Measurements from ENCODE around the gene PSEN1. TPM values are rescaled to one million over a fixed set of nuclear protein-coding genes. Genes with fewer than 3 reads are reported as not detected.

The PSEN1 gene
- total RNA-seq, 2 donors from 2014 or later, result 100 to 132 TPM

DNA sequence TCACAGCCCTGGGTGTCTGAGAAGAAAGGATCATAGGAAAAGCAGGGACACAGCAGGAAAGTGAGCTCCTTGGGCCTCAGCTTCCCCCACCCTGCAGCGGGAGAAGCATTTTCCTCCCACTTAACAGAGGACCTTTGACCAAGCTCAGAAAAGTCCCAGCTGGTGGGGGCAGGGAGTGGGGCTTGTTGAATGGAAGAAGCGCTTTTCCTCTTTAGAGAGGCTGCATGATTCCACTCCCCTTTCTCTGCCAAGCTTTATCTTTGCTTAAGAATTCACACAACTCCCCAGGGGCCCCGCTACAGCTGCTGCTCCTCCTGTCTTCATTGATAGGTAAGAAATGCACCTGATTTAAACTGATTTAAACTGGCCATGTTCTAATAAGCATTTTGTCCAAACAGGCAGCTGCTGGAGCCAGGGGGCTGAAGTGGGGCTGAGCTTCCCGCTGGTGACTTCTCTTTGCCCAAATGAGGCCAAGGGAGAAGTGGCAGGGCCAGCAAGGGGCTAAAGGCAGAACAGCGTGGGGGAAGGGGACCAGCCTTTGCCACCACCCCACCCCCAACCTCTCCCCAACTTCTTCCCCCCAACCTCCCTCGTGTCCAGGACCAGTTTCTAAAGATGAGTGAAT, 99.3 kb downstream of the PSEN1 start:
- DNase-seq (peak in 1 of 2 donors; percentile 45), ATAC-seq (peak; percentile 33)
- intact Hi-C loops (cut with DNase I, micrococcal nuclease), result no loop called here

DNA sequence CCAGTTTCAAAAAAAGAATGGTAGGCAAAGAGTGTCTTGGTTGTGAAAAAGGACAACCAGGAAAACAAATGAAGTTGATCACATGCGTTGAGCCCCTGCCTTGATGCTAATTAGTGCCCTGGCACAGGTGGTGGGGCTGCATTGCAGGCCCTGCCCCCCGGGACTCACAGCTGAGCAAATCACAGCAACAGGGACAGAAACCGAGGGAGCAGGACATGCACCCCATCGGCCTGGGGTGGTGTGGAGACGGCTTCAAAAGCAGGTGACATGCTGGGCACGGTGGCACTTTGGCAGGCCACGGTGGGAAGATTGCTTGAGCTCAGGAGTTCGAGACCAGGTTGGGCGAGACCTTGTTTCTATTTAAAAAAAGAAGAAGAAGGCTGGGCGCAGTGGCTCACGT, 99.8 kb downstream of the PSEN1 start:
- no peak for ATAC-seq
- intact Hi-C loops (cut with DNase I, micrococcal nuclease), result no loop called here
- DNase-seq, result no peak

DNA sequence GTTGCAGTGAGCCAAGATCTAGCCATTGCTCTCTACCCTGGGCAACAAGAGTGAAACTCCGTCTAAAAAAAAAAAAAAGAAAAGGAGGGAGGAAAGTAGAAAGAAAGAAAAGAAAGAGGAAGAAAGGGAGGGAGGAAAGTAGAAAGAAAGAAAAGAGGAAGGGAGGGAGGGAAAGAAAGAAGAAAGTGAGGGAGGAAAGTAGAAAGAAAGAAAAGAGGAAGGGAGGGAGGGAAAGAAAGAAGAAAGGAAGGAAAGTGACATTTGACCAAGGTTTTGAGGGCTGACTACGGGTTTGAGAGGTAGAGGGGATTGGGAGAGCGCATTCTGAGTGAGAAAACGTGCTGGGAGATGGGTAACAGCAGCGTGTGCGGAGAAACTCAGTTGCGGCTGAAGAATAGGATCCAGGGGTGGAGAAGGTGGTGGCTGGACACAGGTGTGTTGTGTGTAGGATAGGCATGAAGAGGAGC, 100.5 kb downstream of the PSEN1 start:
- no peak for DNase-seq
- intact Hi-C loops (cut with DNase I, micrococcal nuclease), result no loop called here
- ATAC-seq, result no peak

DNA sequence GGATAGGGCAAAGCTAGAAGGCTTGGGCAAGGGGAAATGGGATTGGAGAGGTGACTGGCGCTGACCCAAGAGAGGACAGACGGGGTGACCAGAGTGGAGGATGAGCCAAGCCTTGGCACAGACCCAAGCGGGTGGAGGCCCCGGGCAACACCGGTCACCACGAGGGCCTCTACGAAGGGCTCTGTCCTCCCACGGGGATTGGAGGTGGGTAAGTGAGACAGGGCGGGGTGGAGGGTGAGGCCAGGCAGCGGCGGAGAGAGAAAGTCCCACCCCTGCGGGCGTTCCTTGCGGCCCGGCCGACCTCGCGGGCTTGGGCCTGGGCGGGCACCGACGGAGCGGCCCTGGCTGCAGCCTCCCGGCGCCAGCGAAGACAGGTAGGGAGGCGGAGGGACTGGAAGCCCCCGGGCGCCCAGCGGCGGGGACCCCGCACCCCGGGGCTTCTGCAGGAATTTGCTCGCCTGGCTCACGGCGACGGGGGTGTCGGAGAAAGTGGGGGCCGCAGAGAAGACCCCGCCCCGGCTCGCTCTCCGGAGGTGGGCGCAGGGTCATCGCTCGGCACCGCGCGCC, 101.0 kb downstream of the PSEN1 start, which contains the start of gene PAPLN:
Gene PAPLN (plus strand): TSS at position 288 of the 567 bp plus-strand sequence. CDS start 2,273 bp downstream, outside the sequence.
- ATAC-seq (peak; percentile 83), DNase-seq (peak; percentile 56 to 67)
- intact Hi-C loops (cut with DNase I, micrococcal nuclease), result no loop called here

DNA sequence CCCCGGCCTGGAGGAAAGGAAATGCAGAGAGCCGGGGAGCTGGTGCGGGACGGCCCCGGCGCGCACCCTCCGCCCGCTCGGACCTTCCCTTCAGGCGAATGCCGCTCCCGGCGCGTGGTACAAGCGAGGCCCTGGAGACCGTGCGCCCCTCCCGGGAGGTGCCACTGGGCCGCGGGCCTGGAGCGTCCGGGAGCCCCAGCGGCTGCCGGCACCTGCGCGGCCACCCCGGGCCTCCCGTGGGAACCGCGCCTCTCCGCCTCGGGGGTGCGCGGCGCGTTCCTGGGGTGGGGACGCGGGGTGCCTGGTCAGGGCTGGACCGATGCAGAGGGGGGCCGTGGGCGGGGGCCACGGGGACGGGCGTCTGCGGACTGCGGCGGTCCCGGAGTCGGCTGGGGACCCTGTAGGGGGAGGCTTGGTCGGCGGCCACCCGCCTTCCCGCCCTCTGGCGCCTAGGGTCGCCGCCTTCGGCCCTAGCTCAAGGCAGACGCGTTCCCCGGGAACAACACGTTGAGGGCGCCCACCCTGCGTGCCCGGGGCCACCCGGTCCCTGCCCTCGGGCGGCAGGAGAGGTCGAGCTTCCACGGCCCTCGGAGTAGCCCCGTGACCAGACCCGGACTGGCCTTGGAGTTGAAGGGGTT, 101.6 kb downstream of the PSEN1 start:
- ATAC-seq (peak; percentile 46), DNase-seq (no peak)
- intact Hi-C loops (cut with DNase I, micrococcal nuclease), result no loop called here

DNA sequence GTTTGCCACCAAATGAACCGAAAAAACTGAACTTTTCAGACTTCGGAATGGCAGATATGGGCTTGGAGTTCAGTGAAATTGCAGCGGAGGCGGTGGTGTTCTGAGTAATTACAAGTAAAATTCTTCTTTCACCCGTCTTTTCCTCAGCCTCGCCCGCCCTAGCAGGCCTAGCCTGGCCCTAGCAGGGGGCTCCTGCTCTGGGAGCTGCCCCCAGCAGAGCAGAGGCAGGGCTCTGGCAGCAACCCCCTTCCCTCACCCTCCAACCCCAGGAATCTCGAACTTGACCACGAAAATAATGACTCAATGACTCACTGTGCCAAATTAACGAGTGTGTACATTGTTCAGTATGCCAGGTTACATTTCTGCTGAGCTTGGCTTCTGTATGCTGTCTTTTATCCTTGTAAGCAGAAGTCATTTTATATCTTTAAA, 102.1 kb downstream of the PSEN1 start:
- no peak for DNase-seq
- no peak for ATAC-seq

DNA sequence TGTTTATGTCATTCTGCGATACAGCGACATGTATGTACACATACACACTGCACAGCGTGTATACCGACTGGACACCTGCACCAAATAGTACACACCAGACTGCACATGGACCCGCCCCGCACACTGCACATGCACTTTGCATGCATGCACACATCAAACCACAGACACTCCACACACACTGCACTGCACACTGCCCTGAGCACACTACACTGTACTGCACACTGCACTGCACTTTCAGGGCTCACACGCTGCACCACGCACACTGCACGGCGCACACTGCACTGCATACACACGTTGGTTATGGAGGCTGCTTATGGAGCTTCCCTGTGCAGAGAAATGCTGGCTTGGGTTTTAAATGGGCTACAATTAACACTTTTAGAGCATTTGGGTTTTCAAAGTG, 102.6 kb downstream of the PSEN1 start:
- no peak for ATAC-seq
- DNase-seq, result no peak

More for the DNA sequence above, 102.1 kb downstream of the PSEN1 start:
- intact Hi-C loops (cut with DNase I, micrococcal nuclease), result no loop called here

DNA sequence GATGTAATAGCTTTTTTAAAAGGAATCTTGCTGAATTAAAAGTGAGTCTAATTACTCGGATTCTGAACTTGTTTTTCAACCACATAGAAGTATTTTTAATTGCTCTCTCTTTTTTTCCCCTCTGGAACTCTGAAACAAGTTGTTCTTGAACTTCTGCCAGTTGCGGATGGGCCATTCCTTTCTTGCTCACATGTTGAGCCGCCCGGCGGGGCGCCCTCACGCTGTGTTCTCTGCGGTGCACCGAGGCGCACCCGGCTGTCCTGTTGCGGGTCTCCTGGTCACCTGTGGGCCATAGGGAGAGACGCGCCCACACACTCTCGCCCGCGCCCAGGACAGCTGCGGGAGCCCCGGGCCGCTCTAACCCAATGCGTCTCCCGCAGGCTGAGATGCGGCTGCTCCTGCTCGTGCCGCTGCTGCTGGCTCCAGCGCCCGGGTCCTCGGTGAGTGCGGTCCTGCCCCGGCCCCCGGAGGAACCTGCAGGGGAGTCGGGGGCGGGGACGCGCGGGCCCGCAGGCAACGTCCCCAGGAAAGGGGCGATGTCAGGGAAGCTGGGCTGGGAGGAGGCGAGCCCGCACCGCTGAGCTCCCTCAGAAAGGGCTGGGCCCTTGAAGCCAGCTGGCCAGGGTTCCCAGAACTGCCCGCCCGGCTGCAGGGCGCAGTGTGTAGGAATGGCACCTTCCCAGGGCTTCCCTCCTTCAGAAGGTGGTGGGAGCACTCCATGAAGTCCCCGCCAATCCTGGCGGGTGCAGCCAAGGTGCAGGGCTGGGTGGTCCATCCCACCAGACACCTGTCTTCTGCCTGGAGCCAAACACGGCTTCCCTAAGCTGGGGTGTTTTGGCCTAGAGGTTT, 103.3 kb downstream of the PSEN1 start:
- intact Hi-C loops (cut with DNase I, micrococcal nuclease), result no loop called here
- ATAC-seq (no peak), DNase-seq (no peak)

More for the DNA sequence above, 102.6 kb downstream of the PSEN1 start:
- intact Hi-C loops (cut with DNase I, micrococcal nuclease), result no loop called here

DNA sequence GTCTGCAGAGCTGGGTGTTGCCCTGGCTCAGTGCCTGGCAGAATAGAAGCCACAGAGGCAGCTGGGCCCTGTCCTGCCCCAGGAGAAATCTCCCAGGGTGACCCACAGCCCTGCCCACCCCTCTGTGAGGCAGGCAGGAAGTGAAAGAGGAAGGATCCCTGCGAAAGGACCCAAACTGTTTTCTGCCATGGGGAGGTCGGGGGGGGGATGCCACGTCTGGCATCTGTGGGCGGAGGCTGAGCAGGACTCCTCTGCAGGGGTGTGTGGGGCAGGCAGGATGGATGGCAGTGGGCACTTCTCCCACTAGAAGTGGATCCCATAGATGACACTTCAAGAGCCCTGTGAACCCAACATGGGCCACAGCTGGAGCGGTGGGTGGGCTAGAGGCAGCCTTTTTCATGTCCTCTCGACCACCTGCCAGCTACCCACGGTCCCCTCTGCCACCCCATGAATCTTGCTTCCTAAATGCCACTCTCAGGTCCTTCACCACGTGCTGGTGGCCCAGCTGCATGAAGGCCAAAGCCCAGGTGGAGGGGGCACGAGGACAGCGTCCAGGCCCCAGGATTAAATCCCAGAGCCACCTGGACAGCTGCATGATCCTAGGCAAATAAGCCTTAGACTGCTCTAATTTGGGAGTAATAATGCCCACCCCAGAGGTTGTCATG, 104.6 kb downstream of the PSEN1 start:
- intact Hi-C loops (cut with DNase I, micrococcal nuclease), result no loop called here
- ATAC-seq (no peak), DNase-seq (no peak)

DNA sequence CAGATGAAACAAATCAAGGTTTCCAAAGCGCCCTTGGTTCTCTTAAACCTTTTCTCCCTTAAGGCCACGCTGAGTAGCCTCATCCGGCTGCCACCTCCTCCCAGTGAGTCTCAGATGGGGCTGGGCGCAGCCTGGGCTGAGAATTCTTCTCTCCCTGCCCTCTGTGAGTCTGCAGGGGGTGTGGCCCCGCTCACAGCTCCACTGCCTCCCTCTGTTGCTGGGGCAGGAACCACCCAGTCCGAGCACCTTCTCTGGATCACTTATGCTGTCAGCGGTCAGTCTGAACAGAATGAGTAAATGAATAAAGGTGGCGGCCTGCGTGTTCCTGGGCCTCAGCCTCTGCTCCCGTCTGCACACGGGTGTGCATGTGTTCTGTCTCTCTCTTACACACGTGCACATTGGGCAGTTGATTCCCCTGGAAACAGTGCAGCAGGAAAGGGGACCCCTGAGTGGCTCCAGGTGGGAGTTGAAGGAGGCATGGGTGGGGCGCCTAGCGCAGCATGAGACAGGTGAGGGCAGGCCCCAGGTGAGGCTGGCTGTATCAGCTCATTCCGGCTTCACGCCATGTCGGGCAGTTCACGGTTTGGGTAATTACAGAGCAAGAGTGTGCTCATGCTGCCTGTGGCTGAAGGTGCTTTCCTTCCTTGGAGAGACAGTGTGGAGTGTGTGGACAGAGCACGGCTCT, 105.3 kb downstream of the PSEN1 start:
- DNase-seq, result peak in 1 of 2 donors; percentile 36
- intact Hi-C loops (cut with DNase I, micrococcal nuclease), result no loop called here
- peak; percentile 58 for ATAC-seq

DNA sequence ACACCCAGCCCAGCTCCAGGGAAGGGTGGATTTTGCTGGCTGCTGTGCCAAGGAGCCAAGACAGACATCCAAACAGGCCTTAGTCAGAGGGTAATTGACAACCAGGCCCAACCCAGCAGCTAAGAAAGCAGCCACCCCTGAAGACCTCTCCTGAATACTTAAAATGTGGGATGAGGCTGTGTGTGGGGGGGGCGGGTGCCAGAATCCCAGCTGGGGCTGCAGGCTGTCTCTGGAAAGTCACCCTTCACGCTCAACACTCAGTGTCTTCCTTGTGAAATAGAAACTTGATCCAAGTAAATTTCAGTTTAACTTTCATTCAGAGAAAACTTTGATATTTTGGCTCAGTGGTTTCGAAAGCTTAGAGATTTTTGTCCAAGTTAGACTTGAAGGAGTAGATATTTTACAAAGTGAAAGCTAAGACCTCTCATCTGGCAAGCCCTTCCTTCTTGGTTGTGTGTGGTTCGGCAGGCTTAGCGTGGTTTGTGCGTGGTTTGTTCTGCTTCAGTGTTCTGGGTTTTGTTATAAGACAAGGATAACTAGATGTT, 106.1 kb downstream of the PSEN1 start:
- DNase-seq, result no peak
- intact Hi-C loops (cut with DNase I, micrococcal nuclease), result no loop called here
- no peak for ATAC-seq

DNA sequence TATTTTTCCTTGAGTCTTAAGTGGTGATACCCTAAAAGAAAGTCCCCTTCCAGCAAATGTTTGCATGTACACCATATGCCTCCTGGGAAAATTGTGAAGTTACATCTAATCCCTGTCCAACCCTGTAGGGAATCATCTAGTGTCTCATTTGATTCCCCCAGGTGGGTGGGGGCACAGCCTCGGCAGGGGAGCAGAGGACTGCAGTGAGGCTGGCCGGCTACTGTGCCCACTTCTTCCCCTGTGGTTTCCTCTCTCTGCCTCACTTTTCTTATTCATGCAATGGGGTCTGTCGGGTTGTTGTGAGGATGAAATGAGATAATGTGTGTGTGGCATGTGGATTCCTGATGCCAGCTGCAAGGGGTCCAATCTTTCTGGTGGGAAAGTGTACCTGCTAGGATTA, 107.0 kb downstream of the PSEN1 start:
- intact Hi-C loops (cut with DNase I, micrococcal nuclease), result no loop called here
- ATAC-seq (no peak), DNase-seq (no peak)

DNA sequence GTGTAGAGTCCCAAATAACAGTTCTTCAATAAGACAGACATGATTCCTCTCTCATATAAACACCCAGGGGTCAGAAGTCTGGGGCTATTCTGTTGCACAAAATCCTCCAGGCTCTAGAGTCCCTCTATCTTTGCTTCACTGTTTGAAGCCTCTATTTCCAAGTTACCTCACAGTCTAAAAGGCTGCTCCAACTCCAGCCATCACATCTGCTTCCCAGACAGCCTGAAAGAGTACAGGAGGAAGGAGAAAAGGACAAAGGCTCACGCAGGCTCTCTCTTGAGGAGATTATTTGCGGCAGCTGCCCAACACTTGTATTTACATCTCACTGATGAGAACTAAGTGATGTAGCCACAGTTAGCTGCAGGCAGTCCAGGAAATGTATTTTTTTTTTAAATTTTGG, 107.4 kb downstream of the PSEN1 start:
- ATAC-seq, result no peak
- intact Hi-C loops (cut with DNase I, micrococcal nuclease), result no loop called here
- no peak for DNase-seq

DNA sequence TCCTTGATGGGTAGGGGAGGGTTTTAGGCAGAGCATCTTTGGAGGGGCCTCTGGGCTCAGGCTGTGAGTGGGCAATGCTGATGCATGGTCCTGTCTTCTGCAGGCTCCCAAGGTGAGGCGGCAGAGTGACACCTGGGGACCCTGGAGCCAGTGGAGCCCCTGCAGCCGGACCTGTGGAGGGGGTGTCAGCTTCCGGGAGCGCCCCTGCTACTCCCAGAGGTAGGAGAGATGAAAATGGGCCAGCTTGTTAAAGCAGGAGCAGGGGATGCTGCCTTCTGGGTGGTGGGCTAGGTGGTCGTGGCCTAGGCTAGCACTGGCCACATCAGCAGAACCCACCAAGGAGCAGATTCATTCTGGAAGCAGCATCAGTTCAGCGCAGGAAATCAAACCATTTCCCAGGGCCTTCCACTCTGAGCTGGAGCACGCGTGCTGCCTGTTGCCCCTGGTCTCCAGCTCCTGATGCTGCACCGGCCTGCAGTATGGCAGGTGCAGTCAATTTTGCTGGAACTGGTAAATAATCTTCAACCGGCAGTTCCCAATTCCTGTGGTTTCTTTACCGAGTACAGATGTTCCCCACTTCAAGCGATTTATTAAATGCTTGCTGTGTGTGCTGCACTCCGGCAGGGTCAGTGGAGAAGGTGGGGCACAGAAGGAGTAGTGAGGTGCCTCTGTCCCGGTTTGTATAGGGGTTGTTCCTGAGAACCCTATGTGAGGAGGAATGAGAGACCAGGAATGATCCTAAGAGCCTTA, 108.4 kb downstream of the PSEN1 start:
- DNase-seq, result no peak
- no peak for ATAC-seq
- intact Hi-C loops (cut with DNase I, micrococcal nuclease), result no loop called here

DNA sequence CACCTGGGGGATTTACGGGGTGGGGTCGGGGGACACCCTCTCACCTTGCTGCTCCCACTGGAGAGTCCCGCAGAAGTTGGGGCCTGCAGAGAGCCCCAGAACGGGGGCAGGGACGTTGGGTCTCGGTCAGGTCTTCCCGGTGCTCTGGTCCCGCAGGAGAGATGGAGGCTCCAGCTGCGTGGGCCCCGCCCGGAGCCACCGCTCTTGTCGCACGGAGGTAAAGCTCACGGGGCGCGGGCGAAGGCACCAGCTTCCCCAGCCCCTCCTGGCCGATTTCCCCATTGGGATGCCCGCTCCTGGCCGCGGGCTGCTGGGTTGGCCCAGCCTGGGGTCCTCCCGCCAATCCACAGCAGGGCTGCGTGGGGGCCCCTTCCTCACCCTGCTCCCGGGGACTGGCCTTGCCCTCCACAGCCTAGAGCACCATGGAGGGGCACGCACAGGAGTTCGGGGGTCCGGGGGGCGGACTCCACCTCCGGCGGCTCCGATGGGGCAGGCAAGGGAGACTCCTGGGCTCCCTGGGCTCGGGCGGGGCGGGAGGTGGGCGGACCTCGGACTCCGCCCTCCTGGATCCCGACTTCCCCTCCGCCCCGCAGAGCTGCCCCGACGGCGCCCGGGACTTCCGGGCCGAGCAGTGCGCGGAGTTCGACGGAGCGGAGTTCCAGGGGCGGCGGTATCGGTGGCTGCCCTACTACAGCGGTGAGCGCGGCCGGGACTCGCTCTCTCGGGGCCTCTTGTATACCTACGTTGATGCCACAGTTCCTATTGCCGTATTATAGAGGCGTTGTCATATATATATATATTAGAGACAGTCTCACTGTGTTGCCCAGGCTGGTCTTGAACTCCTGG, 109.4 kb downstream of the PSEN1 start:
- intact Hi-C loops (cut with DNase I, micrococcal nuclease), result no loop called here
- ATAC-seq, result peak; percentile 54
- peak in 1 of 2 donors; percentile 57 for DNase-seq

DNA sequence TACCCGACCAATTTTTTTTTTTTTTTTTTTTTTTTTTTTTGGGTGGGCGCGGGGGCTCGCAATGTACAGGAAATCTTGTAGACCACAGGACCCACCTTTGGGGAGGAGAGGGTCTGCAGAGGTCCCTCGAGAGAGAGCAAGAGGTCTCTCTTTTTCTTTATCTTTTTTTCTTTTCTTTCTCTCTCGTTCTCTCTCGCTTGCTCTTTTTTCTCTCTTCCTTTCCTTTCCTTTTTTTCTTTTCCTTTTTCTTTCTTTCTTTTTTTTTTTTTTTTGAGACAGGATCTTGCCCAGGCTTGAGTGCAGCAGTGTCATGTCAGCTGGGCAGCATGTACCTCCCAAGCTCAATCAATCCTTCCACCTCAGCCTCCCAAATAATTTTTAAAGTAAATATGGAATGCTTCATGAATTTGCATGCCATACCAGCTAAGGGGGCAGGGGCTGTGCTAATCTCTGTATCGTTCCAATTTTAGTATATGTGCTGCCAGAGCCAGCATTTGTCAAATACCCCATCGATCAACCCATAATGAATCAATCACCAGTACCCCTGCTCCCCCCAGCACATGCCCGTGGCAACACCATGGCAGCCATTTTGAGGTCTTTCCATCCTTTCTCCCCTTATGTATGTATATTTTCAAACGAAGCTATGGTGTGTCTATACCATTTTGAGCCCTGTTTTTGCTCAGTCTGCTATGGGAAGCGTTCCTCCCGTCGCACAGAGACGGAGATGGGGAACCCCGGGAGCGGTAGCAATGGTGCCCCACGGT, 110.3 kb downstream of the PSEN1 start:
- intact Hi-C loops (cut with DNase I, micrococcal nuclease), result no loop called here
- no peak for DNase-seq

More for the DNA sequence above, 110.3 kb downstream of the PSEN1 start:
- ATAC-seq, result no peak
